ENCODE measurements around the gene LLGL2.

Gene LLGL2

DNA sequence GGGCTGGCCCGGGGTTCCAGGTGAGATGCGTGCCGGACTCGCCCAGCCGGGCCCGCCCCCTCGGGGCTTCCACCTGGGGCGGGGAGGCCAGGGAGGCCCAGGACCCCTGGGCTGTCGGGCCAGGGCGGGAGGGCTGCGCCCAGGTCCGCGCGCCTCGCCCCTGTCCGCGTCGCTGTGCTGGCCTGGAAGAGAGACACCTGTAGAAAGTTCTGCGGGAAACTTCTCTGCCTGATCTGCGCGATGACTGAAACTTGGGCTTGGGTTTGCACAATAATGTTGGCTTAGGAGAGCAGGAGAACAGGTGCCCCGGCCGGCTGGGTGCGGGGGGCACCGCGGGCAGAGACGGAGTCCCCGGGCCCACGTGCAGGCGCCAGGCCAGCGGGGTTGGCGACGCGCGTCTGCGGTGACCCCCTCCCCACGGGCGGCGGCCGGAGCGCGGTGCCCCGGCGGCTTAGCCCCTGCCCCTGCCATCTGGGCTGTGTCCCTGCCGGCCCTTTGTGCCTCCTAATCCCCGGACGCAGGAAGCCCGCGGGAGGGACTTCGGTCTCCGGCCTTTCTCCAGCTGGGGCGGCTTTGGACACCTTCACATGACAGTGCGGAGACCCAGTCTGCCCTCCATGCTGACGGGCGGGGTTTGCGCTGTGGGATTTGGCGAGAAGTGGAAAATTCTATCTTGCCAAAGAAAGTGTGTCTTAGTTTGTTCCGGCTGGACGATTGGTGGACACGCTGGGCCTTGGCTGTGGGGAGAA lies 483 bp downstream of the LLGL2 start:
- DNase-seq, result peak; percentile 63

DNA sequence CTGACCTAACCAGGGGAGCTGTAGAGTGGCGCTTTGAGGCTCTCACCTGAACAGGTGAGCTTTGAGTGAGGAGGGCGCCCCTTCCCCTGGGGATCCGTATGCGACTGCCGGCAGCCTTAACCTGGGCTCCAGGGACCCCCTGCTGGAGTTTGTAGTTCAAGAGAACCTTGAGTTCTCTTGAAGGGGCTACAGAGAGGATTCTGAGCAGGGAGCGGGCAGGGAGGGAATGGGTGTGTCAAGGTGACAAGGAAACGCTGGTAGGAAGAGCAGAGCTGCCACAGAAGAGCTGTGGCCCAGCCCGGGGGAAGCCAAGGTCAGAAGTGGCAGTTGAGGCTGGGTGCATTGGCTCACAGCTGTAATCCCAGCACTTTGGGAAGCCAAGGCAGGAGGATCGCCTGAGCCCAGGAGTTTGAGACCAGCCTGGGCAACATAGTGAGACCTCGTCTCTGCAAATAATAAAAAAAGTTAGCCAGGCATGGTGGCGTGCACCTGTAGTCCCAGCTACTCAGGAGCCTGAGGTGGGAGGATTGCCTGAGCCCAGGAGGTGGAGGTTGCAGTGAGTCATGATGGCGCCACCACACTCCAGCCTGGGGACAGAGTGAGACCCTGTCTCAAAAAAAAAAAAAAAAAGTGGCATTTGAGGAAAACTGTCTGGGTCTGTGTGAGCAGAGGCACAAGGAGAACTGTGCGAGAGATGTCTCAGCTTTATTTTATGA lies 1.2 kb downstream of the LLGL2 start:
- DNase-seq, result no peak

DNA sequence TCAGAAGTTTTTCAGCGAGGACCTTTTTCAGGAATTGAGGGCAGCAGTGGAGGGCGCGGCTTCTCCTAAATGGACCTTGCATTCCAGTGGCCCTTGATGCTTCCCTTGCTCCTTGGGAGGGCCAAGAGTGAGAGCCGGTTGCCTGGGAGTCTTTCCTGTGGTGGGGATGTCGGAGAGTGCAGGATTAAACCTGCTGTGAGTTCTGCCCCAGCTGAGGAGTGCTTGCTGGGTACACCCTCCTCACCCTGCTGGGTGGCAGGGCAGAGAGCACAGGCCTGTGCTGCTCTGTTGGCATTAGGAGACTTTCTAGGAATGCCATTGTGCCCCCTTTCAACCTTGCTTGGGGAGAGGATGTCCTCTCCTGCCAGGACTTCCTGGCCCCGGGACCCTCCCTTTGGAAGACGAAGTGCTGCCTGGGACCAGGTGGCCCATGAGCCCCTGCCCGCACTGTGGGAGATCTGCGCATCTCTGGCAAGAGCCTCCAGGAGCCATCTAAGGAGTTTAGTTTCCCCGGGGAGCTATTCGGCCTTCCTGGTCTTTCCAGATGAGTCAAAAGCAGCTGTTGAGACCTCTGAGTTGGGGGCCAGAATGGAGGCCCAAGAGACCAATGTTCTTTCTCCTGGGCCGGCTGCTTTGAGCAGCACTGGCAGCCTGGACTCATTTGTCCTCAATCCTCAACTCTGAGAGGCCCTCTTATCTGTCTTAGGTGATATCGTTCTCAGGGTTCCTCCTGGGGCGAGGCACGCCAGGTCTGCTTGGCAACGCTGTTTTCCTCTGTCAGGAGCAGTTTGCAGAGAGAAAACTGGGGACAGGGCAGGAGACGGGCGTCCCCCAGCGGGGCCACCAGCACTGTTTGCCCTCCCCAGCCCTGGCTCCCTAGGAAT lies 5.6 kb downstream of the LLGL2 start:
- no peak for DNase-seq

DNA sequence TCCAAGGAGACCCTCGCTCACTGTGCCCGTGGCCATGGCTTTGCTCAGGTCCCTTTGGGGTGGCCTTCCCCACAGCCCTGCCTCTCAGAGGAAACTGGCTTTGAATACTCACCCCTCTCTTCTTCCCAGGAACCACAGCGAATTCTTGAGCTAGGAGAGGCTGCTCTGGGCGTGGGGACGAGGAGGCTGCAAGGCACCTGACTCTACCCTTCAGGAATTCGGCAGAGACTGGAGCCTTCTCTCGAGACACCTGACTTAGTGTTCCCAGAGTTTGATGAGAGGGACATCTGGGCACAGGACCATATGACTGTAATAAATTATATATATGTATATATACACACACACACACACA lies 6.2 kb downstream of the LLGL2 start:
- no peak for DNase-seq

DNA sequence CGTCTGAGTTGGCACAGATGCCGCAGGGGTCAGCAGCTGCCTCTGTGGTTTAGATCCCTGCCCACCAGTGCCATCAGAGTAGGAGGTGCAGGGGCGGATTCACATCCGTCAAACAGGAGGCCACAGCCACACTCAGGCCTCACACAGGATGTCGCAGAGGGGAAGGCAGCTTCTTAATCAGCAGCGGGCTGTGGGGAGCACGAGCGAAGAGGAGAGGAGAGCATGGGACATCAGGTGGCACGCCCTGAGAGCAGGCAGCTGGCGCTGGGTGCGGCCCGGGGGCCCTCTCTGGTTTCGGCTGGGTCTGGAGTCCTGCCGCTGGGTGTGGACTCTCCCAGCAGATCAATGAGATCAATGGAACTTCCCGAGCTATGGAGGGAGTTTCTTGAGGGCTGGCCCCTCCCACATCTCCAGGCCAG lies 9.6 kb downstream of the LLGL2 start:
- no peak for DNase-seq

DNA sequence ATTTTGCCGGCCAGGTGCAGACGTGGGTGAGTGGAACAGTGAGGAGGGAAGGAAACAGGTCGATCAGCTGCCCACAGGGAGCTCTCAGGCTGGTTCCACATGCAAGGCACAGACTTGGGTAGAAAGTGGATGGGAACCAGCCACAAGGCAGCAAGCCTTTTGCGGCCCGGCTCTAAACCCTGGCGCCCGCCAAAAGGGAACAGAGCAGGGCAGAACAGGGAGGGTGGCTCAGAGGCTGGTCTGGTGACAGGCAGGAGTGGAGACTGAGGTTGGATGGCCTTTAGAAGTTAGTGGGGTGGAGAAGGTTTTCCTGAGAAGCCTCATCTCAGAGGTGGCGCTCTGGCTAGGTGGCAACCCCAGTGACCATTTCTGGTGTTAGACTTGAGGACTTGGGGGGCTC lies 10.4 kb downstream of the LLGL2 start:
- DNase-seq, result no peak

DNA sequence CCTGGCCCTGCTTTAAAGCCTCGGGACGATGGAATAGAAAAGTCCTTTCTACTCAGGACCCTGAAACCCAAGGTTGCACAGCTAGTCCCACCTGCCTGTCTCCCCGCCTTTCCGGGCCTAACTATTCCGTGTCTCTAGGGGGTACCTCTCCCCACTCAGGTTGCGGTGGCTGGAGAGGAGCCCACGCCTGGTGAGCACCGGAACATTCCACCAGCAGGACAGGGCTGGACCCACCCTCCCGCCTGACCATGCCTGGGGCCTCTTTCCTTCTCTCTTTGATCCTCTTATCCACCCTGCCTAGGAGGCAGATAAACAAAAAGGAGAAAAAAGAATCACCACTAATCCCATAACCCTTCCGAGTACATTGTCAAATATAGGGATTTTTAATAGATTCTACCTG lies 10.9 kb downstream of the LLGL2 start:
- no peak for DNase-seq

DNA sequence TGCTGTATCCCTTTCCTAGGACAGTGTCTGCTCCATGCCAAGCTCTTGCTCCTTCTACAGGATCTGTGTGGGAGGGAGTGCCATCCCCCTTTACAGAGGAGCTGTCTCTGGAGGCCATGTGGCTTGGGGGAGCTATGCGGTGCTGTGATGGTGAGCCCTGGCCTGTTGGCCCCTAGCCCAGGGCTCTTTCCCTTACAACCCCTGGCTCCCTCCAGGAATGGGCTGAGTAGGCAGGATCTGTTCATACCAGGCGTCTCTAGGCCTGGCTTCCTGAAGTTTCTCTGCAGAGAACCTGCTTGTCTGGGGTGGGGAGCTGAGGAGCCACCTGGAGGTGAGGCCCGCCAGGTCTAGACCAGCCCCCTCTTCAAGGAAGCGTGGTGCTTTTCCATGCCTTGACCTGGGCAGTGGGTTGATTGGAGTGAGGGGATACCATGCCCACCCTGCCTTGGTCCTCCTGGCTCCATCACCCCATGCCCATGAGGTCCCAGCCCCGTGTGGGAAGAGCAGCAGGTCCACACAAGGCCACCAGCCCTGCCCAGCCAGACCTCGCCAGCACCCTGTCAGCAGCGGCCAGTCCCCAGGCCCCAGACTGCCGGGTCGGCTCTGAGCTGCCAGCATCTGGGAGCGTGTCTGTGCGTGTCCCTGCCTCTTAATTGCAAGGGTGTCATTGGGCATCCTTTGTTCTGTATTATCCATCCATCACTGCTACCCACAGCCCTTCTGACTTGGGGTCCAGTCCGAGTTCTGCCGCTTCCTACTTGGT lies 14.7 kb downstream of the LLGL2 start:
- no peak for DNase-seq

DNA sequence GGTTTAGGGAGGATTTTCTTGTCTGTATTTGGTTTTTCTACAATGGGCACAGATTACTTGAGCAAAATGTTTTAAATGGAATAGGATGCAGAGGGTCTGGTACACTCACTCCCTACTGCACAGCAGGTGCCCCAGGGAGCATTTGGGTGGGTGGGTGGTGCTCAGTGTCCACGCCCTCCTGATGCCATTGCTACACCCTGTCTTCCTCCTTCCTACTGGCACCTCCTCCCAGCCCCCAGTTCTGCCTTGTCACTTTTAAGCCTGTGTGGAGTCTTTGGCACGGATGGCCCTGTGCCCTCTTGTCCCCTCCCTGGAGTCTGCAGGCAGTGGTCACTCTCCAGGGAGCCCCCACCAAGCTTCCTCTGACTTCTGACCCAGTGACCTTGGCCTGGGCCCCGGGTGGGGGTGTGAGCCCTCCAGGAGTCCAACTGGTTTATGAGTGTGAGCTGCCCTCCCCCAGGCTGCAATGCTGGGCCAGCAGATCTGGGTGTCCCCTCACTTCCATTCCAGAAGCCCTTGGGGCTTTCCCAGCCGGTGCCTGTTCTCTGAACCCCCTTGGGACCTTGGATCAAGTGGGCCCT lies 15.5 kb downstream of the LLGL2 start:
- DNase-seq, result no peak

DNA sequence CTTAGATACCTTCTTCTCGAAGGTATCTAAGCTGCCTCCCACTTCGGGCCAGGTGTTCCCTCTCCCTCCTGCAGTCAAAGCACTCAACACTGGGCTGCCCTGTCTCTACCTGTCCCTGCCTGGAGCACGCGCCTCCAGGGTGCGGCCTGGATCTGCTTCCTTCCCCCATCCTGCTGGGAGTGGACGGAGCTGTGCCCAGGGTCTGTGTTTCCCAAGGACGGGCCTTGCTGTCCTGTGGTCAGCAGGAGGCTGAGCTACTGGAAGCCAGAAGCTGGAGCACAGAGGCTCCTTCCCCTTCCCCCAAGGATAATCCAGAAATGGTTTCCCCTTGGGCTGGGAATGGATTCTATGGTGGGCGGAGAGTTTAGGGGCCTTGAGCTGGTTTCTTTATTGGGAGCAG lies 16.7 kb downstream of the LLGL2 start:
- DNase-seq, result no peak

DNA sequence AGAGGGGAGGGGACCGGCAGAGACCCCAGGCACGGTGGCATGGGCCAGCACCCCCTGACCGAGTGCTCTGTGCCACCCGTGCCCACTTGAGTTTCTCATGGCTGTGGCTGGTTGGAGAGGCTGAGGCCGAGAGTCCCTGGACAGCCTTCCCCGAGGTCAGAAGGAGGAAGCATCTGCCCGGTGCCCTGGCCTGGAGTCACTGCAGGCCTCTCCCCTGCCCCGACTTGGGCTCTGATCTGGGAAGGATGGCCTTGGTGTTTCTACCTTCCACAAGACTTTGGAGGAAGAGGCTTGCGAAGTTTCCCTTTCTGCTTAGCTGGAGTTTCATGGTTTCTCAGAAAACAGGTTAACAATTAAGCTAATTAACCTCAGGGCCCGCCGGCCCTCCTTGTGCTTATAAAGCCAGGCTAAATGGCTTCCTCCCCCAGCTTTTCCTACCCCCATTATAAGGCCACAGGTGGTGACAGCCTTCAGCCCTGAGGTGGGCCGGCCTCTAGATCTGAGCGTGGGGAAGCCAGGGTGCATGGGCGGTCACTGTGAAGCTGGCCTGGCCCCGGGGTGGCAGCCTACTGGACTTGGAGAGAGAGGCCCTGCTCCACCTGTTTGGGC lies 17.3 kb downstream of the LLGL2 start:
- DNase-seq, result no peak

DNA sequence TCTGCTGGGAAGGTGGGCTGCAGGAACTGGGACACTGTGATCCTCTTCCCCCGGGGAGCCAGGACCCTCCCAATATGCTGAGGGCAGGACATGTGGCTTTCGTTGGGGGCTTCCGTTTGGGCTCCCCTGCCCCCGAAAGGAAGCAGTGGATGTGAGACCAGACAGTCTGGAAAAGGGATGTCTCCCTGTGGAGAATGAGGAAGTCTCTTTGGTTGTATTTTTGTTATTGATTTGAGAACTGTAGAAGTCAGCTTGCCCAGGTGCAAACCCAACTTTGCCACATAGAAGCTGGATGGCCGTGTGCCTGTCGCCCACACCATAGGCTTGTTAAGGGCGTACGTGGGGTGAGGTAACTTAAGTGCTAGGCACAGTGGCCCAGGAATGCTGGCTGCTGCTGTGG lies 18.8 kb downstream of the LLGL2 start:
- no peak for DNase-seq

DNA sequence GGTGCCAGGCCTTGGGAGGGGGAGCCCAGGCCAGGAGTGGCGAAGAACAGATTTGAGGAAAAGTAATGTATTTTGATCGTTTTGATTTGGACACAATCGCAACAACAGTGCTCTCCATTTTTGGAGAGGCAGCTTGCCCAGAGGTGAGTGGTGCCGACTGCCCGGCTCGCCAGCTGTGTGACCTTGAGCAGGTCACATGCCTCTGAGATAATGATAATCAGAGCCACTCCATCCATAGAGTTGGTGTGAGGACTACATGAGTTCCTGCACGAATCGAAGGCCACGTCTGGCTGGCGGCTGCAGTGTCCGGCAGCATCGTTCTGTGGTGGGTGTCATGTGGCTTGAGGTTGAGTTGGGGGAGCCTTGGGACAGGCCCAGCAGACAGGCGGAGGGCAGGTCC lies 20.7 kb downstream of the LLGL2 start:
- DNase-seq, result no peak

DNA sequence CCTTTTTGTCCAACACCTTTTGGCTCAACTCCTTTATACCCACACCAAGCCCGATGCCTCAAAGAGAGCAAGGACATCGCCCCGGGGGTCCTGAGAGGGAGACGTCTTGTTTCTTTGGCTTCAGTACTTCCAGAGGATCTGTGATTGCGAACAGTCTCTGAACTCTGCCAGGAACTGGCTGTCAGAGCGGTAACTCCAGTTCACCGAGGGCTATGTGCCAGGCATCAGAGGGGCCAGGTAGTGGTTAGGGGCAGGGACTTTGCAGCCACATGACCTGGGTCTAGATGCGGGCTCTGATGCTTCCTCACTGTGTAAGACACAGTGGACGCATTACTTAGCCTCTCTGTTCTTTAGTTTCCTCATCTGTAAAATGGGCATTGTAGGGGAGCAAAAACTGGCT lies 21.6 kb downstream of the LLGL2 start:
- DNase-seq, result no peak

DNA sequence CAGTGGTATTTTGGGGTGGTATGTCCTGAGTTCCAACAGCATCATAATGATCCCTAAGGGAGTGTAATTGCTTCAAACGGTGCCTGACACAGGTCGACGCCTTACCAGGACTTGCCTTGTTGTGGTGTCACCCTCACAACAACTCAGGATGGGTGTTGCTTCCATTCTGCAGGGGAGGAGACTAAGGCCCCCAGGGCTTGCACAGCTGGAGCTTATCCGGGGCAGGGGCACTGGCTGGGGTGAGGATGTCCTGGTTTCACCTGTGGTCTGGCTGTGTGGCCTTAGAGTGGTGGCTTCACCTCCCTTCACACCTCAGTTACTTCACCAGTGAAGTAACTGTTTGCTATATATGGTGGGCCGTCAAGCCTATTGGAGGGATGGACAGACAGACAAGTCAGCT lies 23.3 kb downstream of the LLGL2 start:
- DNase-seq, result no peak

DNA sequence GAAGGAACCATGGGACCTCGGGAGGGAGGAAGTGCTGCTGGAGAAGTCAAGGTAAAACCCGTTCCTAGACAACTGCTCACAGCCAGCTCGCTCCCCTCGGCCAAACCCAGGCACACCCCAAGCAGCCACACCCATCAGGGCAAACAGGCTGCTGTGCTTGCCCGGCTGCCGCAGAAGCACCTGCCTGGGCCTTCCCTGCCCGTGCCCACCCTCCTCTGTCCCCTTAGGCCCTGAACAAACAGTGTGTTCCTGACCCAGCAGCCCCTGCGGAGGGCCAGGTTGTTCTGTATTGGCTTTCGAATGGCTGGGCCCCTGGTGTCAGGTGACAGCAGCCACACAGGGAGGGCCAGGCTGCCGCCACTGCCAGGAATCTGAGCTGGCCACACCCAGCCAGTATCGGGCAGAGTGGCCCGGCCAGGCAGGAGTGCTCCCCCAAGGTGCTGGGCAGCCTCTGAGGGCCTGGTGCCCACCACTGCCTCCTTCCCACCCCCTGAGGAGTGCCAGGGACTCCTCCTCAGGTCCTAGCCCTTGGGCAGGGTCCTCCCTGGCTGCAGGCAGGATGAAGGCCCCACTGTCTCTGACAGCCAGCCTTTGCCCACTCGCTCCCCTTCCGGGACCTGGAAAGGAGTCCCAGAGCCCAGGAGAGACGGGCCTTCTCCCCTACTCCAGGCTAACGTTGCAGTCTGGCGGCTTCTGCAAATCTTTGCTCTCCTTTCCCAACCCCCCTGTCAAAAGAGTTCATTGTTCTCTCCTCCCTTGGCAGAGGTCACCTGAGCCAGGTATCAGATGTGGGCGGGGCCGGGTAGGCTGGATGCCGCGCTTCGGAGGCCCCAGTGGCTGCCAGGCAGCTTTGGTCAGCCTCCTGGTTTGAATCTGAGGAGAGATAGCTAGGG lies 24.0 kb downstream of the LLGL2 start:
- DNase-seq, result no peak

DNA sequence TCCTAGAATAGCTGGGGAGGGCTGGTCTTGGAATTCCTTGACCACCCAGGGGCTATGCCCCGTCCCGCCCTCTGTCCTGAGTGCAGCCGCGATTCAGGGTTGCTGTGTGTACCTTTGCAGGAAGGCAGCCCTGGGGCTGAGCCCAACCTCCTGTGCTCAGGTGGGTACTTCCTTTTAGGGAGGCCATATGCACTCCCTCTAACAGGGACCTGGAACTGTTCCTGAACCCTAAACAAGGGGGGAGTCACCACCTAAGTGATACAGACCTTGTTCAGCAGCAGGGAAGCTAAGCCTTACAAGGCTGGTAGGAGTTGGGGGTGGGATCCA lies 24.6 kb downstream of the LLGL2 start:
- DNase-seq, result no peak

DNA sequence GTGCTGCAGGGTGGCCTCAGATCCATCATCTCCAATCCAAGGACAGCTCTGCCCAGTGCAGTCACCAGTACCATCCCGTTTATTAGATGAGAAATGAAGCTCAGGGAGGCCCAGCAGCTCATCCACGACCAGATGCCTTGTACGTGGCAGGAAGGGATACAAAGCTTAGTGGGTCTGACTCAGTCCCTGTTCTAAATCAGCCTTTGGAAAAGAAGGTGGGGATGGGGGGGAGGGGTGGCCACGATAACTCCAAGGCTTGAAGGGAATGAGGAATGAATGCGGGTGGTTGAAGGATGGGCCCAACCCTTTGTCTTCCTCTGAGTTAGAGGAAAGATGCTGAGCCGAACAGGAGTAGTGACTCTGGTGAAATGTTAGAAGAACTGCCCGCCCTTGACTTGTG lies 25.8 kb downstream of the LLGL2 start:
- DNase-seq, result no peak

DNA sequence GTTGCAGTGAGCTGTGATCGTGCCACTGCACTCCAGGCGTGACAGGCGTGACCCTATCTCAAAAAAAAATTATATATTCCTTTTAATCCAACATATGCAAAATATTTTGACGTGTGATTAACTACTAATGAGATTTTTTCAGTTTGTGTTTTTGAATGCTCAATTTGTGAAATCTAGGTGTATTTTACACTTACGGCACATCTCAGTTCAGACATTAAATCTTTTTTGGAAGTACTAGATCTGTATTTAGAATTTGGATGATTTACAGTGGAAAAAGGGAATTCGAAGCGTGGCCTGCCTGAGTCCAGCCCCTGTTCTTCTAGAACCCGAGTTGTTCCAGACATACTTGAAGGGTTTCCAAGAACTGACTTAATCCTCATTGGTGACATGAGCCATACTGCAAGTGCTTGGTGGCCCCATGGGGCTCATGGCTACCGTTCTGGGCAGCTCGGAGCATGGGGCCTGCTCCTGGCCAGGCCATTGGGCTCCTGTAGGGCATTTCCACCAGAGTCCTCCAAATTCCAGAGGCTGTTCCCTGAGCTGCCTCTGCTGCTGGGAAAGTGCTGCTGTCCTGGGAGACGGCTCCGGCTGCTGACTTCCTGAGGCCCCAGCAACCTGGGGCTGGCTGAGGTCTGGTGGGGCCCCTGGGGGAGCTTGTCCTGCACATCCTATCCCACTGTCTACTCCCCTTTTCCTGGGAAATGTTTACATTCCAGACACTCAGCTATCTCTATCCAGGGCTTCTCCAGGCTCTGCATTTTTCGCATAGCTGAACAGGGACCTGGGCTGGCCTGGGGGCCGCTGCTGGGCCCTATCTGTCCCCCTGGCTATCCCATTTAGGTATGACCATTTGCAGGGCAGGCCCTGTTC lies 27.2 kb downstream of the LLGL2 start:
- no peak for DNase-seq
